Measurements from ENCODE around the gene CEP41.

Gene CEP41

GRCh38 chr7:130471974-130472373 lies 31.2 kb upstream of the CEP41 start:
- TF ChIP-seq MYC (IDR thresholded peaks at IDR 0.05; ENCODE audit: low read depth, low read length): no peak
- TF ChIP-seq POLR2A (IDR thresholded peaks at IDR 0.05; ENCODE audit: extremely low read depth, insufficient read length): no peak
- TF ChIP-seq, protein P1, sequence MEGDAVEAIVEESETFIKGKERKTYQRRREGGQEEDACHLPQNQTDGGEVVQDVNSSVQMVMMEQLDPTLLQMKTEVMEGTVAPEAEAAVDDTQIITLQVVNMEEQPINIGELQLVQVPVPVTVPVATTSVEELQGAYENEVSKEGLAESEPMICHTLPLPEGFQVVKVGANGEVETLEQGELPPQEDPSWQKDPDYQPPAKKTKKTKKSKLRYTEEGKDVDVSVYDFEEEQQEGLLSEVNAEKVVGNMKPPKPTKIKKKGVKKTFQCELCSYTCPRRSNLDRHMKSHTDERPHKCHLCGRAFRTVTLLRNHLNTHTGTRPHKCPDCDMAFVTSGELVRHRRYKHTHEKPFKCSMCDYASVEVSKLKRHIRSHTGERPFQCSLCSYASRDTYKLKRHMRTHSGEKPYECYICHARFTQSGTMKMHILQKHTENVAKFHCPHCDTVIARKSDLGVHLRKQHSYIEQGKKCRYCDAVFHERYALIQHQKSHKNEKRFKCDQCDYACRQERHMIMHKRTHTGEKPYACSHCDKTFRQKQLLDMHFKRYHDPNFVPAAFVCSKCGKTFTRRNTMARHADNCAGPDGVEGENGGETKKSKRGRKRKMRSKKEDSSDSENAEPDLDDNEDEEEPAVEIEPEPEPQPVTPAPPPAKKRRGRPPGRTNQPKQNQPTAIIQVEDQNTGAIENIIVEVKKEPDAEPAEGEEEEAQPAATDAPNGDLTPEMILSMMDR (IDR thresholded peaks at IDR 0.05; ENCODE audit: low read depth, low read length): no peak
- no peak for TF ChIP-seq MAX (IDR thresholded peaks at IDR 0.05; ENCODE audit: low read depth, low read length)
- DNase-seq (ENCODE audit: low read depth): no peak
- no peak overlapping the region for H3K4me3 ChIP-seq (ENCODE audit: low read depth, low read length)

DNA sequence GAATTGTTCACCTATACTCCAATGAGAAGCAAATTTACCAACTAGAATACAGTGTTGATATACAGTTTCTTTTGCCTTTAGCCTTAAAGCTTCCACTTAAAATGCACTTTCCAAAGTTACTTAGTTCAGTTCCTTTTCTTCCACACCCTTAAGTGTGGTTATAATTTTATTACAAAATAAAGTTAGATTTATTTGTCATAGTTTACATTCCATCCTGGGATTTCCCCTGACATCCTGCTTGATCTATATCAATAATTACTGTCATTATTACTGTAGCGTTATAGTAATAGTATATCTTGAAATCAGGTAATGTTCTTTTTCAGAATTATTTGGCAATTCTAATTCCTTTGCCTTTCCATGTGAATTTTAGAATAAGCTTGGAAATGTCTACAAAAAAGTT lies 27.8 kb upstream of the CEP41 start:
- no peak for DNase-seq (ENCODE audit: low read depth)
- no peak for TF ChIP-seq MAX (IDR thresholded peaks at IDR 0.05; ENCODE audit: low read depth, low read length)
- no peak for TF ChIP-seq POLR2A (IDR thresholded peaks at IDR 0.05; ENCODE audit: extremely low read depth, insufficient read length)

DNA sequence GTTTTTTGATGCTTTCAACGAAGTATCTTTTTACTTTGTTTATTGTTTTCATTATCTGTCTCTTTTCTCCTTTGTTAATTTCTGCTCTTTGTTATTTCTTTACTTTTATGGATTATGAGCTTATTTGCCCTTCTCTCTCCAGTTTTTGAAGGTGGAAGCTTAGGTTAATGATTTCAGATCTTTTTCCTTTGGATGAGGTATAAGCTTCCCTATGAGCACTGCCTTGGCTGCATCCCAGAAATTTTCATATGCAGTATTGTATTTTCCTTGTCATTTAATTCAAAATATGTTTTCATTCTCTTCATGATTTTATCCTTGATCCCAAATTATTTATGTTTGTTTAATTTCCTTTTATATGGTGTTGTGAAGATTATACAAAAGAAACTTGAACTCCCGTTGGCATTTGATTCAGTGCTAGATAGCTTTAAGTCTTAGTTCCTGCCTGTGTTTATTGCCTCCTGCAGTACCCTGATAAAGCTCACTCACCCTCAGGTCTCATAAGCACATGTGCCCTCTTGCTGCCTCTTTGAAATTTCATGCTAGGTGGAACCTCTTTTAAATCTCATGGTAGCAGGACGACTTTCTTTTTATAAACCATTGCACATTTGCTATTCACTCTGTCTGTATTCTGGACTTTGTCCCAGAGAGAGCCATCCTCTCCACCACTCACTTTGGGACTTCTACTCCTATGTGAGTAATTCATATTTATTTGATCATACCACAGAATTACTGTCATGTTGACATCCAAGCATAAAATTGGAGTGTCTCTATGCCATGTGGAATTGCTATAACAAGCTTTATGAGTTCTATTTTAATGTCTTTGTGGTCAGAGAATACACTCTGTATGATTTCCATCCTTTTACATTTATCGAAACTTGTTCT lies 23.0 kb upstream of the CEP41 start:
- DNase-seq (ENCODE audit: low read depth): no peak
- no peak overlapping the region for H3K4me3 ChIP-seq (ENCODE audit: low read depth, low read length)
- TF ChIP-seq MAX (IDR thresholded peaks at IDR 0.05; ENCODE audit: low read depth, low read length) (peak; percentile 81), MYC (IDR thresholded peaks at IDR 0.05; ENCODE audit: low read depth, low read length) (peak; percentile 55), POLR2A (IDR thresholded peaks at IDR 0.05; ENCODE audit: extremely low read depth, insufficient read length) (no peak)
- TF ChIP-seq, protein P1 (IDR thresholded peaks at IDR 0.05; ENCODE audit: low read depth, low read length): no peak

More for the DNA sequence above, 27.8 kb upstream of the CEP41 start:
- no peak overlapping the region for H3K4me3 ChIP-seq (ENCODE audit: low read depth, low read length)

DNA sequence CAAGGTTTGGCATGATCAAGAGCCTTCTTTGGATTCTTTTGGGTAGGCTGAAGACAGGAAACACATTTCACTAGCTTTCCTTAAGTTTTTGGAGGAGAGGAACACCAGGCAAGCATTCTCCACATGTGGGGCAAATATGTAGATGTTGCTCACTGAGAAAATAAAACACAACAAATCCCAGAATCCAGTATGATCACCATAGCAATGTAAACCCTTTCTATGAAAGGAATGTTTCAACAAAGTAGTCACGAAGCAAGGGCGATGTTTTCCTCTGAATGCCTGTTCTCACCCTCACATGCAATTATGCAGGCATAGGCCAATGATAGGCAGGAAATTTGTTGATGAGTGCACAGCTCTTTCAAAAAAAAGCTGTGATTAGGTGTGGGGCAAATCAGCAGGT lies 20.5 kb upstream of the CEP41 start:
- TF ChIP-seq MAX (IDR thresholded peaks at IDR 0.05; ENCODE audit: low read depth, low read length) (no peak), POLR2A (IDR thresholded peaks at IDR 0.05; ENCODE audit: extremely low read depth, insufficient read length) (no peak), MYC (IDR thresholded peaks at IDR 0.05; ENCODE audit: low read depth, low read length) (no peak)
- TF ChIP-seq, protein P1 (IDR thresholded peaks at IDR 0.05; ENCODE audit: low read depth, low read length): no peak
- no peak for DNase-seq (ENCODE audit: low read depth)
- H3K4me3 ChIP-seq (ENCODE audit: low read depth, low read length): no peak overlapping the region

GRCh38 chr7:130458257-130458656 lies 17.4 kb upstream of the CEP41 start:
- TF ChIP-seq, protein P1 (IDR thresholded peaks at IDR 0.05; ENCODE audit: low read depth, low read length): no peak
- TF ChIP-seq MYC (IDR thresholded peaks at IDR 0.05; ENCODE audit: low read depth, low read length) (no peak), POLR2A (IDR thresholded peaks at IDR 0.05; ENCODE audit: extremely low read depth, insufficient read length) (no peak), MAX (IDR thresholded peaks at IDR 0.05; ENCODE audit: low read depth, low read length) (no peak)
- DNase-seq (ENCODE audit: low read depth): peak; percentile 64
- peak overlapping the region; percentile 21 for H3K4me3 ChIP-seq (ENCODE audit: low read depth, low read length)

- TF ChIP-seq POLR2A (IDR thresholded peaks at IDR 0.05; ENCODE audit: extremely low read depth, insufficient read length) (no peak), MYC (IDR thresholded peaks at IDR 0.05; ENCODE audit: low read depth, low read length) (no peak), MAX (IDR thresholded peaks at IDR 0.05; ENCODE audit: low read depth, low read length) (no peak)
- TF ChIP-seq, protein P1 (IDR thresholded peaks at IDR 0.05; ENCODE audit: low read depth, low read length): no peak
- DNase-seq (ENCODE audit: low read depth): no peak
- H3K4me3 ChIP-seq (ENCODE audit: low read depth, low read length): no peak overlapping the region
Measured at GRCh38 chr7:130454959-130455358, 14.1 kb upstream of the CEP41 start.
